HEK293 (cell line): ENCODE data around the gene USP3.

Source experiments
- CTCF ChIA-PET: fragments of 350-600 bp; formaldehyde crosslinking; extraction: SDS; loops from one replicate; lab custom pipeline; 2021; ENCODE audit warnings: antibody characterized with exemption; lab: Yijun Ruan, JAX
- POLR2A ChIA-PET: fragments of 300-600 bp; formaldehyde crosslinking; extraction: SDS; loops from one replicate; lab custom pipeline; 2020; ENCODE audit warnings: antibody characterized with exemption, inconsistent platforms; lab: Yijun Ruan, JAX
- H3K27ac ChIP-seq: fragments of 200-500 bp; sonication (Bioruptor generic); 2 replicates; pipeline ENCODE4 v1.5.1; 2014; ENCODE audit warnings: low read depth, low read length, control low read depth, inconsistent platforms; ENCODE audit errors: extremely low read depth
- H3K36me3 ChIP-seq, 2 experiments: fragments of 200-500 bp in 1 of 2; sonication (Bioruptor generic) in 1 of 2; 1 replicate in 1 of 2; 2 replicates in 1 of 2; pipeline ENCODE4 v1.5.1; 2014 to 2017; ENCODE audit warnings: inconsistent platforms in 2 of 2, low read length in 2 of 2; ENCODE audit not compliant: control insufficient read depth in 2 of 2, insufficient read depth in 1 of 2
- H3K4me1 ChIP-seq: fragments of 200-500 bp; sonication (Bioruptor generic); 2 replicates; pipeline ENCODE4 v1.5.1; 2014; ENCODE audit warnings: mild to moderate bottlenecking, low read length, inconsistent platforms; ENCODE audit not compliant: control insufficient read depth, insufficient read depth
- H3K4me3 ChIP-seq: 2 replicates; pipeline ENCODE4 v1.5.1; 2011; ENCODE audit warnings: low read depth, mild to moderate bottlenecking, control low read depth, low read length, moderate library complexity
- H3K9me3 ChIP-seq: fragments of 200-500 bp; sonication (Bioruptor generic); 2 replicates; pipeline ENCODE4 v1.5.1; 2014; ENCODE audit warnings: low read depth, low read length, inconsistent platforms; ENCODE audit not compliant: control insufficient read depth, insufficient read depth
- EGR2 ChIP-seq: fragments of 450-650 bp; formaldehyde crosslinking; IDR thresholded peaks from 2 replicates; pipeline ENCODE4 v1.5.1; 2016; ENCODE audit warnings: low read depth, missing biosample characterization, missing genetic modification characterization
- IKZF3 ChIP-seq: fragments of 450-650 bp; IDR thresholded peaks from 2 replicates; pipeline ENCODE4 v1.5.0; 2018; ENCODE audit warnings: missing biosample characterization, mild to moderate bottlenecking, missing genetic modification characterization, moderate library complexity
- KLF1 ChIP-seq: fragments of 450-650 bp; formaldehyde crosslinking; IDR thresholded peaks from 2 replicates; pipeline ENCODE4 v1.5.1; 2016; ENCODE audit warnings: missing biosample characterization, missing genetic modification characterization
- KLF10 ChIP-seq: fragments of 450-650 bp; IDR thresholded peaks from 2 replicates; pipeline ENCODE4 v1.5.1; 2018; ENCODE audit warnings: missing biosample characterization, mild to moderate bottlenecking, missing genetic modification characterization
- RBAK ChIP-seq: fragments of 450-650 bp; formaldehyde crosslinking; IDR thresholded peaks from 2 replicates; pipeline ENCODE4 v1.5.1; 2016; ENCODE audit warnings: missing biosample characterization, missing genetic modification characterization
- ZEB2 ChIP-seq: fragments of 450-650 bp; formaldehyde crosslinking; IDR thresholded peaks from 2 replicates; pipeline ENCODE4 v1.5.1; 2016; ENCODE audit warnings: missing biosample characterization, missing genetic modification characterization
- ZNF10 ChIP-seq: fragments of 450-650 bp; formaldehyde crosslinking; IDR thresholded peaks from 2 replicates; pipeline ENCODE4 v1.5.1; 2017; ENCODE audit warnings: missing biosample characterization, missing genetic modification characterization
- ZNF202 ChIP-seq: fragments of 450-650 bp; formaldehyde crosslinking; IDR thresholded peaks from 2 replicates; pipeline ENCODE4 v1.5.1; 2016; ENCODE audit warnings: missing biosample characterization, missing genetic modification characterization, borderline replicate concordance
- ZNF248 ChIP-seq: fragments of 450-650 bp; formaldehyde crosslinking; IDR thresholded peaks from 2 replicates; pipeline ENCODE4 v1.5.1; 2017; ENCODE audit warnings: missing biosample characterization, missing genetic modification characterization
- ZNF274 ChIP-seq, 2 experiments: fragments of 200-500 bp in 1 of 2; fragments of 450-650 bp in 1 of 2; sonication (Bioruptor generic) in 1 of 2; formaldehyde crosslinking in 1 of 2; IDR thresholded peaks; 2 replicates each; pipeline versions ENCODE4 v1.5.1 to v1.6.1; 2014 to 2016; ENCODE audit warnings: borderline replicate concordance in 1 of 2, inconsistent platforms in 1 of 2, low read length in 1 of 2, missing biosample characterization in 1 of 2, missing genetic modification characterization in 1 of 2
- ZNF501 ChIP-seq: fragments of 450-650 bp; formaldehyde crosslinking; IDR thresholded peaks from 2 replicates; pipeline ENCODE4 v1.5.1; 2016; ENCODE audit warnings: missing biosample characterization, missing genetic modification characterization
- ZNF530 ChIP-seq: fragments of 450-650 bp; formaldehyde crosslinking; IDR thresholded peaks from 2 replicates; pipeline ENCODE4 v1.5.1; 2016; ENCODE audit warnings: low read depth, missing biosample characterization, missing genetic modification characterization
- ZNF585B ChIP-seq: fragments of 450-650 bp; formaldehyde crosslinking; IDR thresholded peaks from 2 replicates; pipeline ENCODE4 v1.5.1; 2016; ENCODE audit warnings: missing biosample characterization, missing genetic modification characterization
- ZNF677 ChIP-seq: fragments of 450-650 bp; IDR thresholded peaks from 2 replicates; pipeline ENCODE4 v1.5.0; 2018; ENCODE audit warnings: missing biosample characterization, mild to moderate bottlenecking, missing genetic modification characterization, moderate library complexity
- ZNF701 ChIP-seq: fragments of 450-650 bp; formaldehyde crosslinking; IDR thresholded peaks from 2 replicates; pipeline ENCODE4 v1.5.1; 2016; ENCODE audit warnings: missing biosample characterization, missing genetic modification characterization
- TF ChIP-seq, protein P1 (sequence below): fragments of 450-650 bp; formaldehyde crosslinking; IDR thresholded peaks from 2 replicates; pipeline ENCODE4 v1.5.1; 2016; ENCODE audit warnings: missing biosample characterization, missing genetic modification characterization
- TF ChIP-seq, protein P2 (sequence below): fragments of 450-650 bp; formaldehyde crosslinking; IDR thresholded peaks from 2 replicates; pipeline ENCODE4 v1.5.1; 2017; ENCODE audit warnings: missing biosample characterization, missing genetic modification characterization
- TF ChIP-seq, protein P3 (sequence below): fragments of 450-650 bp; formaldehyde crosslinking; IDR thresholded peaks from 2 replicates; pipeline ENCODE4 v1.5.1; 2016; ENCODE audit warnings: missing biosample characterization, missing genetic modification characterization, low read depth
- TF ChIP-seq, protein P4 (sequence below): fragments of 450-650 bp; formaldehyde crosslinking; IDR thresholded peaks from 2 replicates; pipeline ENCODE4 v1.5.1; 2016; ENCODE audit warnings: missing biosample characterization, missing genetic modification characterization

USP3 gene

DNA sequence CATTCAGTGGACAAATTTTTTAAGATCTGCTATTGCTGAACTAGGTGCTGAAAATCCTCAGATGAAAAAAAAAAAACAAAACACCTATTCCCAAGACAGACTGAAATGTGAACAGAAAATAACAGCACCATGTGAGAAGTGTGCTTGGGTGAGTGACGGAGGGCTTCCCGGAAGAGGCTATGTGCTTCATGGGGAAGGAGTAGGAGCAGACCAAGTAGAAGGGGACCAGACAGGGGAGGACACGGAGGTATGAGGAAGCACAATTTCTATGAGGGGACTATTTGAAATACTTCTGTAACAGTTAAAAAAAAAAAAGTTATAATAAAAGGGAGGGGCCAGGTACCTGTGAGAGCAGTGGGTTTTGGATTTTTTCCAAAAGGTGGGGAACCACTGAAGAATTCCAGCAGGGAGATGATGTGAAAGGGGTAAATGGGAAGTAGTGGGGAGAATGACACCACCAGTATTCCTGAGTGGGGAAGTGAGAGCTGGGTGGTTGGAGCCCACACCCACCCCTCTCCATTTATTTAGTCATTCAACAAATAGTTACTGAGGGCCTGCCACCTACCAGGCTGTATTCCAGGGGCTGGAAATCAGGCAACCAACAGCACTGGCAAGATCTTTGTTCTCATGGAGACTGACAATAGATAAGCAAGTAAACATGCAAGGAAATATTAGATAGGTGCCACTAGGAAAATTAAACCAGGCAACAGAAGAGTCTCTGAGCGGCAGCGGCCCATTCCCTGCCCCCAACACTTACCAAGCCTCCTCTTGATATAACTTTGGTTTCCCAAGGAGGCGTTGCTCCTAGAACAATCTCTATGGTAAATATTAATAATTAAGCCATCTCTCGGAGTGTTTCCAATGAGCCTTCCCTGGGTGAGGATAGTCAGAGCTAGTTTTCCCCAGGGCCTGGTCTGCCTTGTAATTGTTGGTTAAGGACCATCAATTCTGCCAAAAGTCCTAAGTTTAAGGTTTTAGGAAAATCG, 3.8 kb upstream of the USP3 start:
- no peak overlapping the region for H3K4me3 ChIP-seq
- TF ChIP-seq ZEB2 (tag by site-specific recombination) = peak; percentile 40; the same call in 1 of the 2 replicates
- no peak for TF ChIP-seq ZNF530
- TF ChIP-seq, protein P1, sequence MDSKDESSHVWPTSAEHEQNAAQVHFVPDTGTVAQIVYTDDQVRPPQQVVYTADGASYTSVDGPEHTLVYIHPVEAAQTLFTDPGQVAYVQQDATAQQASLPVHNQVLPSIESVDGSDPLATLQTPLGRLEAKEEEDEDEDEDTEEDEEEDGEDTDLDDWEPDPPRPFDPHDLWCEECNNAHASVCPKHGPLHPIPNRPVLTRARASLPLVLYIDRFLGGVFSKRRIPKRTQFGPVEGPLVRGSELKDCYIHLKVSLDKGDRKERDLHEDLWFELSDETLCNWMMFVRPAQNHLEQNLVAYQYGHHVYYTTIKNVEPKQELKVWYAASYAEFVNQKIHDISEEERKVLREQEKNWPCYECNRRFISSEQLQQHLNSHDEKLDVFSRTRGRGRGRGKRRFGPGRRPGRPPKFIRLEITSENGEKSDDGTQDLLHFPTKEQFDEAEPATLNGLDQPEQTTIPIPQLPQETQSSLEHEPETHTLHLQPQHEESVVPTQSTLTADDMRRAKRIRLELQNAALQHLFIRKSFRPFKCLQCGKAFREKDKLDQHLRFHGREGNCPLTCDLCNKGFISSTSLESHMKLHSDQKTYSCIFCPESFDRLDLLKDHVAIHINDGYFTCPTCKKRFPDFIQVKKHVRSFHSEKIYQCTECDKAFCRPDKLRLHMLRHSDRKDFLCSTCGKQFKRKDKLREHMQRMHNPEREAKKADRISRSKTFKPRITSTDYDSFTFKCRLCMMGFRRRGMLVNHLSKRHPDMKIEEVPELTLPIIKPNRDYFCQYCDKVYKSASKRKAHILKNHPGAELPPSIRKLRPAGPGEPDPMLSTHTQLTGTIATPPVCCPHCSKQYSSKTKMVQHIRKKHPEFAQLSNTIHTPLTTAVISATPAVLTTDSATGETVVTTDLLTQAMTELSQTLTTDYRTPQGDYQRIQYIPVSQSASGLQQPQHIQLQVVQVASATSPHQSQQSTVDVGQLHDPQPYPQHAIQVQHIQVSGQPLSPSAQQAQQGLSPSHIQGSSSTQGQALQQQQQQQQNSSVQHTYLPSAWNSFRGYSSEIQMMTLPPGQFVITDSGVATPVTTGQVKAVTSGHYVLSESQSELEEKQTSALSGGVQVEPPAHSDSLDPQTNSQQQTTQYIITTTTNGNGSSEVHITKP = peak; percentile 86
- TF ChIP-seq, all 188 proteins: peak for 2
- CTCF ChIA-PET = no interaction called here
- no peaks in the 10 kb centered on the region for H3K9me3 ChIP-seq
- POLR2A ChIA-PET = interaction anchor here (1.0 kb wide), 1 partner anchor 10 kb away, joined by 3 read pairs; no protein-coding TSS in a partner anchor
- no peaks in the 10 kb centered on the region for H3K36me3 ChIP-seq
- H3K27ac ChIP-seq = peak overlapping the region; percentile 18; the same call in 1 of the 2 replicates
- H3K4me1 ChIP-seq = peaks cover 12% of the 10 kb centered on the region; the same call in 1 of the 2 replicates

DNA sequence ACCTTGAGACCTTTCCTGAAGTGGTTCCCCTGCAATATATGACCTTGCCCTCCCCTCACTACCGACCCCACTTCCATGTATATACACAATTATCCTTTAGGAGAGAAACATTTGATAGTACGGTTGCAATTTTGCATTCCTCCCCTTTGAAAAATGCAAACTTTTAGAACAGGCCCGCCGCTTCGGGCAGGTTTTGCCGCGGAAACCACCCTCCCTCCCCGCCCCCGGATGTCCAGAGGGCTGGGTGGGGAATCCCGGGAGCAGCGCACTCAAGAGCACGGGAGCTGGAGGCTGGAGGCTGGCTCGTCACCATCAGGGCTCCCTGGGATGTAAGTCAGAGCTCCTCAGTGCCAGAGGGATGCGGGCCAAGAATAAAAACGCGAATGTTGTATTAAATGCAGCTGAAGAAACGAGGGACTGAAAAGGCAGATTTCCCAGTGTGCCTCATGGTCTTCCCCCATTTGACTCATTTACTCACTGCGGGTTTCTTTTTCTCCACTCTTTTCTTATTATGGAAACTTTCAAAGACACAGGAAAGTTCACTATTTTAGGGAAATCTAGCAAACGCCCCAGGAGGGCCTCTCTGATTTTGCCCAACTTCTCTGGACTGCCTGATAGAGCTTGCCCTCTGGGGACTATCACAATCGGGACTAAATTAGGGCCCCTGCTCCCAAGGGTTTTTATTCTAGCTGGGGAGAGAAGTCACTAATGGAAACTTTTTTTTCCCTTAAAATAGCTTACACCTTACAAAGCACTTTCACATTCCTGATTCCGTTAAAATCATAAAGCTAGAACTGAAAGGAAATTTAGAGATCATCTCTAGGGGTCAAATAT, 2.9 kb upstream of the USP3 start:
- Histone ChIP-seq H3K9me3 (no peaks in the 10 kb centered on the region), H3K27ac (peak overlapping the region; percentile 18), H3K4me3 (peak overlapping the region; percentile 11), H3K36me3 (no peaks in the 10 kb centered on the region), H3K4me1 (peaks cover 12% of the 10 kb centered on the region; the same call in 1 of the 2 replicates)
- POLR2A ChIA-PET = interaction anchor here (0.8 to 1.0 kb wide), 2 partner anchors 9 to 11 kb away, joined by 3 read pairs; no protein-coding TSS in a partner anchor
- CTCF ChIA-PET = interaction anchor here (0.8 kb wide), 1 partner anchor 9 kb away, joined by 4 read pairs; no protein-coding TSS in a partner anchor
- TF ChIP-seq KLF1 (tag by site-specific recombination) (peak; percentile 52), ZNF501 (tag by site-specific recombination) (no peak), RBAK (tag by site-specific recombination) (no peak), ZNF10 (tag by site-specific recombination) (no peak), IKZF3 (tag by site-specific recombination) (peak; percentile 75; the same call in 1 of the 2 replicates), KLF10 (tag by site-specific recombination) (peak; percentile 37; the same call in 1 of the 2 replicates), ZNF274 (IDR thresholded peaks at IDR 0.05; ENCODE audit: low read length) (no peak), ZNF274 (tag by site-specific recombination; IDR thresholded peaks at IDR 0.05; ENCODE audit: borderline replicate concordance) (no peak), ZNF248 (no peak), ZNF701 (no peak), EGR2 (tag by site-specific recombination) (0 out of 2 replicates have a peak, but pooled peaks have one; percentile 25), ZNF202 (tag by site-specific recombination) (no peak), ZNF677 (tag by site-specific recombination) (no peak), ZNF585B (tag by site-specific recombination) (no peak)
- TF ChIP-seq, protein P2, sequence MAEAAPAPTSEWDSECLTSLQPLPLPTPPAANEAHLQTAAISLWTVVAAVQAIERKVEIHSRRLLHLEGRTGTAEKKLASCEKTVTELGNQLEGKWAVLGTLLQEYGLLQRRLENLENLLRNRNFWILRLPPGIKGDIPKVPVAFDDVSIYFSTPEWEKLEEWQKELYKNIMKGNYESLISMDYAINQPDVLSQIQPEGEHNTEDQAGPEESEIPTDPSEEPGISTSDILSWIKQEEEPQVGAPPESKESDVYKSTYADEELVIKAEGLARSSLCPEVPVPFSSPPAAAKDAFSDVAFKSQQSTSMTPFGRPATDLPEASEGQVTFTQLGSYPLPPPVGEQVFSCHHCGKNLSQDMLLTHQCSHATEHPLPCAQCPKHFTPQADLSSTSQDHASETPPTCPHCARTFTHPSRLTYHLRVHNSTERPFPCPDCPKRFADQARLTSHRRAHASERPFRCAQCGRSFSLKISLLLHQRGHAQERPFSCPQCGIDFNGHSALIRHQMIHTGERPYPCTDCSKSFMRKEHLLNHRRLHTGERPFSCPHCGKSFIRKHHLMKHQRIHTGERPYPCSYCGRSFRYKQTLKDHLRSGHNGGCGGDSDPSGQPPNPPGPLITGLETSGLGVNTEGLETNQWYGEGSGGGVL = no peak
- TF ChIP-seq, protein P3, sequence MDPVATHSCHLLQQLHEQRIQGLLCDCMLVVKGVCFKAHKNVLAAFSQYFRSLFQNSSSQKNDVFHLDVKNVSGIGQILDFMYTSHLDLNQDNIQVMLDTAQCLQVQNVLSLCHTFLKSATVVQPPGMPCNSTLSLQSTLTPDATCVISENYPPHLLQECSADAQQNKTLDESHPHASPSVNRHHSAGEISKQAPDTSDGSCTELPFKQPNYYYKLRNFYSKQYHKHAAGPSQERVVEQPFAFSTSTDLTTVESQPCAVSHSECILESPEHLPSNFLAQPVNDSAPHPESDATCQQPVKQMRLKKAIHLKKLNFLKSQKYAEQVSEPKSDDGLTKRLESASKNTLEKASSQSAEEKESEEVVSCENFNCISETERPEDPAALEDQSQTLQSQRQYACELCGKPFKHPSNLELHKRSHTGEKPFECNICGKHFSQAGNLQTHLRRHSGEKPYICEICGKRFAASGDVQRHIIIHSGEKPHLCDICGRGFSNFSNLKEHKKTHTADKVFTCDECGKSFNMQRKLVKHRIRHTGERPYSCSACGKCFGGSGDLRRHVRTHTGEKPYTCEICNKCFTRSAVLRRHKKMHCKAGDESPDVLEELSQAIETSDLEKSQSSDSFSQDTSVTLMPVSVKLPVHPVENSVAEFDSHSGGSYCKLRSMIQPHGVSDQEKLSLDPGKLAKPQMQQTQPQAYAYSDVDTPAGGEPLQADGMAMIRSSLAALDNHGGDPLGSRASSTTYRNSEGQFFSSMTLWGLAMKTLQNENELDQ = no peak
- TF ChIP-seq, protein P4, sequence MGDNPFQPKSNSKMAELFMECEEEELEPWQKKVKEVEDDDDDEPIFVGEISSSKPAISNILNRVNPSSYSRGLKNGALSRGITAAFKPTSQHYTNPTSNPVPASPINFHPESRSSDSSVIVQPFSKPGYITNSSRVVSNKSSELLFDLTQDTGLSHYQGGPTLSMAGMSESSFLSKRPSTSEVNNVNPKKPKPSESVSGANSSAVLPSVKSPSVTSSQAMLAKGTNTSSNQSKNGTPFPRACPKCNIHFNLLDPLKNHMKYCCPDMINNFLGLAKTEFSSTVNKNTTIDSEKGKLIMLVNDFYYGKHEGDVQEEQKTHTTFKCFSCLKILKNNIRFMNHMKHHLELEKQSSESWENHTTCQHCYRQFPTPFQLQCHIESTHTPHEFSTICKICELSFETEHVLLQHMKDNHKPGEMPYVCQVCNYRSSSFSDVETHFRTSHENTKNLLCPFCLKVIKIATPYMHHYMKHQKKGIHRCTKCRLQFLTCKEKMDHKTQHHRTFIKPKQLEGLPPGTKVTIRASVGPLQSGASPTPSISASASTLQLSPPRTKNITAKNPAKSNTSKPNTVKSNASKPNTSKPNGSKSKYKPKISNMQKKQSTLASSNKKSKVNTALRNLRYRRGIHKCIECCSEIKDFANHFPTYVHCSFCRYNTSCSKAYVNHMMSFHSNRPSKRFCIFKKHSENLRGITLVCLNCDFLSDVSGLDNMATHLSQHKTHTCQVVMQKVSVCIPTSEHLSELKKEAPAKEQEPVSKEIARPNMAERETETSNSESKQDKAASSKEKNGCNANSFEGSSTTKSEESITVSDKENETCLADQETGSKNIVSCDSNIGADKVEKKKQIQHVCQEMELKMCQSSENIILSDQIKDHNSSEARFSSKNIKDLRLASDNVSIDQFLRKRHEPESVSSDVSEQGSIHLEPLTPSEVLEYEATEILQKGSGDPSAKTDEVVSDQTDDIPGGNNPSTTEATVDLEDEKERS (tag by site-specific recombination) = no peak
